Mucosa of stomach (tissue), 1 donor: ENCODE data around the gene GPC1.

Experiments used
- H3K27me3 ChIP-seq: one replicate; pipeline ENCODE4 v1.7.0; 2013; ENCODE audit warnings: mild to moderate bottlenecking, low read length; ENCODE audit not compliant: control insufficient read depth, insufficient read depth
- H3K36me3 ChIP-seq: one replicate; pipeline ENCODE4 v1.7.0; 2013; ENCODE audit warnings: low read length; ENCODE audit not compliant: control insufficient read depth, insufficient read depth
- H3K4me1 ChIP-seq: one replicate; pipeline ENCODE4 v1.7.0; 2013; ENCODE audit warnings: mild to moderate bottlenecking, low read length; ENCODE audit not compliant: control insufficient read depth, insufficient read depth
- H3K4me3 ChIP-seq: one replicate; pipeline ENCODE4 v1.7.0; 2013; ENCODE audit warnings: low read length
- H3K9ac ChIP-seq: one replicate; pipeline ENCODE4 v1.7.0; 2013; ENCODE audit warnings: mild to moderate bottlenecking, low read length, moderate library complexity
- H3K9me3 ChIP-seq: one replicate; pipeline ENCODE4 v1.7.0; 2013; ENCODE audit warnings: mild to moderate bottlenecking, low read length, moderate library complexity; ENCODE audit not compliant: control insufficient read depth
- donor health status: Pancreatic carcinoma.

The GPC1 gene

GRCh38 chr2:240438810-240439697 is 3.6 kb downstream of the GPC1 start:
- Histone ChIP-seq H3K4me1 (peaks cover 24% of the 10 kb centered on the region), H3K27me3 (peaks cover 24% of the 10 kb centered on the region), H3K9ac (no peak overlapping the region), H3K9me3 (no peaks in the 10 kb centered on the region), H3K4me3 (no peak overlapping the region), H3K36me3 (no peaks in the 10 kb centered on the region)

GRCh38 chr2:240439698-240440151 is 4.3 kb downstream of the GPC1 start:
- Histone ChIP-seq H3K4me3 (no peak overlapping the region), H3K4me1 (peaks cover 22% of the 10 kb centered on the region), H3K36me3 (no peaks in the 10 kb centered on the region), H3K27me3 (peaks cover 23% of the 10 kb centered on the region), H3K9ac (no peak overlapping the region), H3K9me3 (no peaks in the 10 kb centered on the region)

GRCh38 chr2:240440251-240440650 is 4.8 kb downstream of the GPC1 start:
- peaks cover 23% of the 10 kb centered on the region for H3K27me3 ChIP-seq
- peaks cover 20% of the 10 kb centered on the region for H3K4me1 ChIP-seq
- no peak overlapping the region for H3K4me3 ChIP-seq
- H3K9ac ChIP-seq, result no peak overlapping the region
- H3K9me3 ChIP-seq, result no peaks in the 10 kb centered on the region
- no peaks in the 10 kb centered on the region for H3K36me3 ChIP-seq

- Histone ChIP-seq H3K36me3 (no peaks in the 10 kb centered on the region), H3K27me3 (peaks cover 23% of the 10 kb centered on the region), H3K9me3 (no peaks in the 10 kb centered on the region), H3K4me1 (peaks cover 20% of the 10 kb centered on the region), H3K4me3 (no peak overlapping the region), H3K9ac (no peak overlapping the region)
These were observed 5.3 kb downstream of the GPC1 start for GRCh38 chr2:240440704-240441320.

- Histone ChIP-seq H3K4me3 (no peak overlapping the region), H3K27me3 (peaks cover 21% of the 10 kb centered on the region), H3K9ac (no peak overlapping the region), H3K36me3 (no peaks in the 10 kb centered on the region), H3K9me3 (no peaks in the 10 kb centered on the region), H3K4me1 (peaks cover 18% of the 10 kb centered on the region)
These were observed 6.0 kb downstream of the GPC1 start for GRCh38 chr2:240441326-240441992.

- Histone ChIP-seq H3K4me3 (no peak overlapping the region), H3K4me1 (peaks cover 13% of the 10 kb centered on the region), H3K9ac (no peak overlapping the region), H3K36me3 (no peaks in the 10 kb centered on the region), H3K27me3 (peaks cover 16% of the 10 kb centered on the region), H3K9me3 (no peaks in the 10 kb centered on the region)
These were observed 6.5 kb downstream of the GPC1 start for GRCh38 chr2:240441993-240442411.

- peaks cover 13% of the 10 kb centered on the region for H3K4me1 ChIP-seq
- no peaks in the 10 kb centered on the region for H3K36me3 ChIP-seq
- H3K27me3 ChIP-seq, result peaks cover 5% of the 10 kb centered on the region
- no peaks in the 10 kb centered on the region for H3K9me3 ChIP-seq
- no peak overlapping the region for H3K9ac ChIP-seq
- no peak overlapping the region for H3K4me3 ChIP-seq
These were observed 7.6 kb downstream of the GPC1 start for GRCh38 chr2:240442891-240443715.

GRCh38 chr2:240443891-240444301 is 8.4 kb downstream of the GPC1 start:
- H3K36me3 ChIP-seq, result no peaks in the 10 kb centered on the region
- peaks cover 3% of the 10 kb centered on the region for H3K27me3 ChIP-seq
- no peak overlapping the region for H3K4me3 ChIP-seq
- no peak overlapping the region for H3K9ac ChIP-seq
- no peaks in the 10 kb centered on the region for H3K9me3 ChIP-seq
- H3K4me1 ChIP-seq, result peaks cover 18% of the 10 kb centered on the region

- Histone ChIP-seq H3K9me3 (no peaks in the 10 kb centered on the region), H3K9ac (no peak overlapping the region), H3K4me1 (peaks cover 18% of the 10 kb centered on the region), H3K36me3 (no peaks in the 10 kb centered on the region), H3K4me3 (no peak overlapping the region), H3K27me3 (peaks cover 3% of the 10 kb centered on the region)
These were observed 9.0 kb downstream of the GPC1 start for GRCh38 chr2:240444464-240444863.

- Histone ChIP-seq H3K4me3 (no peak overlapping the region), H3K9me3 (no peaks in the 10 kb centered on the region), H3K36me3 (no peaks in the 10 kb centered on the region), H3K9ac (no peak overlapping the region), H3K27me3 (peaks cover 7% of the 10 kb centered on the region), H3K4me1 (peaks cover 23% of the 10 kb centered on the region)
These were observed 10.6 kb downstream of the GPC1 start for GRCh38 chr2:240445961-240446663.

GRCh38 chr2:240446664-240447175 is 11.3 kb downstream of the GPC1 start:
- peaks cover 11% of the 10 kb centered on the region for H3K27me3 ChIP-seq
- H3K36me3 ChIP-seq, result no peaks in the 10 kb centered on the region
- H3K9me3 ChIP-seq, result no peaks in the 10 kb centered on the region
- H3K4me1 ChIP-seq, result peaks cover 25% of the 10 kb centered on the region
- no peak overlapping the region for H3K4me3 ChIP-seq
- H3K9ac ChIP-seq, result no peak overlapping the region
